ENCODE measurements around the gene FEM1A.

DNA sequence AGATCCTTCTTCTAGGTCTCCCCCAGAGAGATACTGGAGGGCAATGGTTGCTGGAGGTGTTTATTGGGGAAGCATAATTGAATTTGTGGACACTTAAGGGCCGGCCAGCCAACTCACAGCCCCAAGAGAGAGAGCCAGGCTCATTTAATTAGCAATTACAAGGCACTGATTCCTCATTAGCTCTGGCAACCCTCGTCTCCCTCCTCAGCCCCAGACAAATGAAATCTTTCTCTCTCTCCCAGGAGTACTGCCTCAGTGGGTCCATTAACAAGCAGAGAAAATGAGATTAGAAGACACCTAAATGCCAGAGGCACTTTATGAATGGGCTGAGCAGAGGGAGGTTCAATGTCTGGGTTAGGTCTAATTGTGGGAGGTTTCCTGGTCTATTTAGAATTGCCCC, 19.0 kb upstream of the FEM1A start:
- no peak for TF ChIP-seq MXI1 (IDR thresholded peaks at IDR 0.05; ENCODE audit: low read depth, low read length)
- TF ChIP-seq TEAD4 (IDR thresholded peaks at IDR 0.05; ENCODE audit: borderline replicate concordance, insufficient read depth), result no peak
- TF ChIP-seq, protein P1, sequence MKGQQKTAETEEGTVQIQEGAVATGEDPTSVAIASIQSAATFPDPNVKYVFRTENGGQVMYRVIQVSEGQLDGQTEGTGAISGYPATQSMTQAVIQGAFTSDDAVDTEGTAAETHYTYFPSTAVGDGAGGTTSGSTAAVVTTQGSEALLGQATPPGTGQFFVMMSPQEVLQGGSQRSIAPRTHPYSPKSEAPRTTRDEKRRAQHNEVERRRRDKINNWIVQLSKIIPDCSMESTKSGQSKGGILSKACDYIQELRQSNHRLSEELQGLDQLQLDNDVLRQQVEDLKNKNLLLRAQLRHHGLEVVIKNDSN (IDR thresholded peaks at IDR 0.05; ENCODE audit: borderline replicate concordance, low read depth), result no peak
- TF ChIP-seq, protein P2, sequence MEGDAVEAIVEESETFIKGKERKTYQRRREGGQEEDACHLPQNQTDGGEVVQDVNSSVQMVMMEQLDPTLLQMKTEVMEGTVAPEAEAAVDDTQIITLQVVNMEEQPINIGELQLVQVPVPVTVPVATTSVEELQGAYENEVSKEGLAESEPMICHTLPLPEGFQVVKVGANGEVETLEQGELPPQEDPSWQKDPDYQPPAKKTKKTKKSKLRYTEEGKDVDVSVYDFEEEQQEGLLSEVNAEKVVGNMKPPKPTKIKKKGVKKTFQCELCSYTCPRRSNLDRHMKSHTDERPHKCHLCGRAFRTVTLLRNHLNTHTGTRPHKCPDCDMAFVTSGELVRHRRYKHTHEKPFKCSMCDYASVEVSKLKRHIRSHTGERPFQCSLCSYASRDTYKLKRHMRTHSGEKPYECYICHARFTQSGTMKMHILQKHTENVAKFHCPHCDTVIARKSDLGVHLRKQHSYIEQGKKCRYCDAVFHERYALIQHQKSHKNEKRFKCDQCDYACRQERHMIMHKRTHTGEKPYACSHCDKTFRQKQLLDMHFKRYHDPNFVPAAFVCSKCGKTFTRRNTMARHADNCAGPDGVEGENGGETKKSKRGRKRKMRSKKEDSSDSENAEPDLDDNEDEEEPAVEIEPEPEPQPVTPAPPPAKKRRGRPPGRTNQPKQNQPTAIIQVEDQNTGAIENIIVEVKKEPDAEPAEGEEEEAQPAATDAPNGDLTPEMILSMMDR (IDR thresholded peaks at IDR 0.05), result no peak
- no peak for TF ChIP-seq NRF1 (IDR thresholded peaks at IDR 0.05; ENCODE audit: low read depth, low read length)
- no peak for TF ChIP-seq POLR2AphosphoS5 (IDR thresholded peaks at IDR 0.05; ENCODE audit: low read depth, low read length)
- TF ChIP-seq RCOR1 (IDR thresholded peaks at IDR 0.05; ENCODE audit: low read length), result no peak
- TF ChIP-seq CHD2 (IDR thresholded peaks at IDR 0.05; ENCODE audit: low read length, partially characterized antibody), result no peak
- TF ChIP-seq, protein P3, sequence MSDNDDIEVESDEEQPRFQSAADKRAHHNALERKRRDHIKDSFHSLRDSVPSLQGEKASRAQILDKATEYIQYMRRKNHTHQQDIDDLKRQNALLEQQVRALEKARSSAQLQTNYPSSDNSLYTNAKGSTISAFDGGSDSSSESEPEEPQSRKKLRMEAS (IDR thresholded peaks at IDR 0.05; ENCODE audit: low read depth), result no peak
- TF ChIP-seq, protein P4, sequence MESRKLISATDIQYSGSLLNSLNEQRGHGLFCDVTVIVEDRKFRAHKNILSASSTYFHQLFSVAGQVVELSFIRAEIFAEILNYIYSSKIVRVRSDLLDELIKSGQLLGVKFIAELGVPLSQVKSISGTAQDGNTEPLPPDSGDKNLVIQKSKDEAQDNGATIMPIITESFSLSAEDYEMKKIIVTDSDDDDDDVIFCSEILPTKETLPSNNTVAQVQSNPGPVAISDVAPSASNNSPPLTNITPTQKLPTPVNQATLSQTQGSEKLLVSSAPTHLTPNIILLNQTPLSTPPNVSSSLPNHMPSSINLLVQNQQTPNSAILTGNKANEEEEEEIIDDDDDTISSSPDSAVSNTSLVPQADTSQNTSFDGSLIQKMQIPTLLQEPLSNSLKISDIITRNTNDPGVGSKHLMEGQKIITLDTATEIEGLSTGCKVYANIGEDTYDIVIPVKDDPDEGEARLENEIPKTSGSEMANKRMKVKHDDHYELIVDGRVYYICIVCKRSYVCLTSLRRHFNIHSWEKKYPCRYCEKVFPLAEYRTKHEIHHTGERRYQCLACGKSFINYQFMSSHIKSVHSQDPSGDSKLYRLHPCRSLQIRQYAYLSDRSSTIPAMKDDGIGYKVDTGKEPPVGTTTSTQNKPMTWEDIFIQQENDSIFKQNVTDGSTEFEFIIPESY (IDR thresholded peaks at IDR 0.05; ENCODE audit: borderline replicate concordance, low read depth), result no peak
- TF ChIP-seq, protein P5, sequence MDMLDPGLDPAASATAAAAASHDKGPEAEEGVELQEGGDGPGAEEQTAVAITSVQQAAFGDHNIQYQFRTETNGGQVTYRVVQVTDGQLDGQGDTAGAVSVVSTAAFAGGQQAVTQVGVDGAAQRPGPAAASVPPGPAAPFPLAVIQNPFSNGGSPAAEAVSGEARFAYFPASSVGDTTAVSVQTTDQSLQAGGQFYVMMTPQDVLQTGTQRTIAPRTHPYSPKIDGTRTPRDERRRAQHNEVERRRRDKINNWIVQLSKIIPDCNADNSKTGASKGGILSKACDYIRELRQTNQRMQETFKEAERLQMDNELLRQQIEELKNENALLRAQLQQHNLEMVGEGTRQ (IDR thresholded peaks at IDR 0.05; ENCODE audit: borderline replicate concordance, low read depth, low read length), result no peak

Measured in SK-N-SH (cell line).